ENCODE data around the gene POU3F3.

GRCh38 chr2:104871972-104872865 is 18.3 kb downstream of the POU3F3 start:
- TF ChIP-seq POLR2A (IDR thresholded peaks at IDR 0.05; ENCODE audit: low read length), result no peak
- TF ChIP-seq GATA1 (IDR thresholded peaks at IDR 0.05; ENCODE audit: low read depth, low read length), result no peak

All from erythroblast (primary cell).